GM20000 (cell line): ENCODE measurements around the gene PDZRN4.

ENCODE experiments used
- DNase-seq: peaks from one replicate; pipeline ENCODE4 v3.0.0; 2012; ENCODE audit warnings: low spot score
- TF ChIP-seq, protein P1 (sequence below): IDR thresholded peaks from 2 replicates; pipeline ENCODE4 v1.5.1; 2012; ENCODE audit warnings: mild to moderate bottlenecking, control low read depth; ENCODE audit errors: extremely low read depth, missing control alignments

PDZRN4 gene

DNA sequence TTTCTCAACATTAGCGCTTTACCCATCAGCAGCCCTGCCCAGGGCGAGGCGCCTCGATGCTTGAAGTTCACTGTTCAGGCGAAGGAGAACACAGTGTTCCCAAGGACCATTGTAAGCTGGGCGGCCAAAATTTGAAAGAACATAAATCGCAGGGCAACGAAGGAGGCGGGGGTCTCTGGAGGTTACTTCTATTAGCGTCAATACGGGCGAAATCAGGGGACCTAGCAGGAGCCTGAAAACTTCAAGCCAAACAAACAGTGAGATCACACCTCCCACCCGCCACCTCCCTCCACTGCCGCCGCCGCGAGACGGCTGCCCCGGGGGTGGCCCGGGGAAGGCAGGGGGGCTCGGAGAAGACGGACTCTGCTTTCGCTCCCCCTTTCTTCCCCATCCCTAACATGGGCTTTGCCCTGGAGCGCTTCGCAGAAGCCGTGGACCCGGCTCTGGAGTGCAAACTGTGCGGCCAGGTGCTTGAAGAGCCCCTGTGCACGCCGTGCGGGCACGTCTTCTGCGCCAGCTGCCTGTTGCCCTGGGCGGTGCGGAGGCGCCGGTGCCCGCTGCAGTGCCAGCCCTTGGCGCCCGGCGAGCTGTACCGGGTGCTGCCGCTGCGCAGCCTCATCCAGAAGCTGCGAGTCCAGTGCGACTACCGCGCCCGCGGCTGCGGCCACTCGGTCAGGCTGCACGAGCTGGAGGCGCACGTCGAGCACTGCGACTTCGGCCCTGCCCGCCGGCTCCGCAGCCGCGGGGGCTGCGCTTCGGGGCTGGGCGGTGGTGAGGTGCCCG lies at the start of gene PDZRN4:
PDZRN4 (plus strand) TSS at position 263 of the 783 bp plus-strand sequence.
- TF ChIP-seq, protein P1, sequence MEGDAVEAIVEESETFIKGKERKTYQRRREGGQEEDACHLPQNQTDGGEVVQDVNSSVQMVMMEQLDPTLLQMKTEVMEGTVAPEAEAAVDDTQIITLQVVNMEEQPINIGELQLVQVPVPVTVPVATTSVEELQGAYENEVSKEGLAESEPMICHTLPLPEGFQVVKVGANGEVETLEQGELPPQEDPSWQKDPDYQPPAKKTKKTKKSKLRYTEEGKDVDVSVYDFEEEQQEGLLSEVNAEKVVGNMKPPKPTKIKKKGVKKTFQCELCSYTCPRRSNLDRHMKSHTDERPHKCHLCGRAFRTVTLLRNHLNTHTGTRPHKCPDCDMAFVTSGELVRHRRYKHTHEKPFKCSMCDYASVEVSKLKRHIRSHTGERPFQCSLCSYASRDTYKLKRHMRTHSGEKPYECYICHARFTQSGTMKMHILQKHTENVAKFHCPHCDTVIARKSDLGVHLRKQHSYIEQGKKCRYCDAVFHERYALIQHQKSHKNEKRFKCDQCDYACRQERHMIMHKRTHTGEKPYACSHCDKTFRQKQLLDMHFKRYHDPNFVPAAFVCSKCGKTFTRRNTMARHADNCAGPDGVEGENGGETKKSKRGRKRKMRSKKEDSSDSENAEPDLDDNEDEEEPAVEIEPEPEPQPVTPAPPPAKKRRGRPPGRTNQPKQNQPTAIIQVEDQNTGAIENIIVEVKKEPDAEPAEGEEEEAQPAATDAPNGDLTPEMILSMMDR = no peak
- DNase-seq = peak; percentile 16

DNA sequence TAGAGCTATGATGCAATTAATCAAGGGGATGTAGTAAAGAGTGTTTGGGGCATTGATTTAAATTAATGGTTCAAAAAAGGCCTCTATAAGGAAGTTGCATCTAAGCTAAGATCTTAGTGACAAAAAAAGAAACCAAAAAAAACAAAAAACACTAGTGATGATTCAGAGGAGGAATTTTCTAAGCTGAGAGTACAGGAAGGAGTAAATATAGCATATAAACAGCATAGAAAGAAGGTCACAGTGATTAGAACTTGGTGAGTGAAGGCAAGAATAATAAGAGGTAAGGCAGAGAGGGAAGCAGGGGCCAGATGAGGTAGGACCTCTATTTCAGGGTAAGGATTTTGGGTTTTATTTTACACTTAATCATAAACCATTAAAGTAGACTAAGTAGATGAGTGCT lies 48.0 kb upstream of the PDZRN4 start:
- no peak for DNase-seq
- TF ChIP-seq, protein P1 = no peak

DNA sequence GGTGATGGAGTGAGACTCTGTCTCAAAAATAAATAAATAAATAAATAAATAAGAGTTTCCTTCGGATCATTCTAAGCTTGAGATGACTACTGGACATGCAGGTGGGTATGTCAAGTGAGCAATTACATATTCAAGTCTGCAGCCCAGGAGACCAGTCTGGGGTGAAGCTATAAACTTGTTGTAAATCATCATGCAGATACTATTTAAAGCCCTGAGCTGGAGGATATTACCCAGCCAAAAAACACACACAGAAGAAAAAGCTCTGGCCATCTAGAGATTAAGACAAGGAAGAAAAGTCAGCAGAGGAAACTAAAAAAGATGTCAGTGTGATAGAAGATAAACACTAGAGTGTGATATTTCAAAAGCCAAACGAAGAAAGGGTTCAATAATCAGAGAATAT lies 47.0 kb upstream of the PDZRN4 start:
- TF ChIP-seq, protein P1 = no peak
- DNase-seq = no peak

DNA sequence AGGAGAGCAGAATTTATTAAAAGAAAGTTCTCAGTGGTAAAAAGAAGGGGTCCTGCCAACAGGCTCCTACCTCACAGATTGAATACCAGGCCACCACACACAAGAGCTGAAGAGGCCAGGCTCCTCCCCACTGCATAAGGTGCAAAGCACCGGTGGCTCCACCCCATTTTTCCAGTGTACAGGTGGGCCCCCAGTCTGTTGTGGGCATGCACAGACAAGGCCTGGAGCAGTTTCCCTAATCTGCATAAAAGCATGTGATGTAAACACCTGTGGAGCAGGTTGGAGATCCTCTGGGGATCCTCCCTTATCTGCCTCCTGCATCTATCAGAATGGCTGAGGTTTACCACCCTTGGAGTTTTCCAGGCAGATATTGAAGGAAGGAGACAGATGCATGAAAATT lies 45.7 kb upstream of the PDZRN4 start:
- TF ChIP-seq, protein P1 = no peak
- DNase-seq = no peak

DNA sequence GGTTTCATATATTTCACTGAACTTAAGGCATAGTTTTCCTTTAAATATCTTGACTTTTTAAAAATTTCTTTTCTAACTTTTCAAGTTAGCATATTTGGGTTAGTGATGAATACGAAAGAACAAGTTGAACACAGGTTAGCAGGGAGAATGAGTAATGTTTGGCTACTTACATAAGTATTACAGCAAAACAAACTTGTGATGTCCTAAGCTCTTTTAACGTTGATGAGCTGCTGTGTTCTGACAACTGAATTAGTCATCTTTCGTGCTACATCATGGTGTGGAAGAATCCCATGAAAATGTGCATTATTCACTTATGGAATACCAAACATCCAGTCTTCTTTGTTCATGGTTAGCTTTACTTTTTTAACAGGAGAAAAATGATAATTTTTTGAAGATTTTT lies 36.3 kb upstream of the PDZRN4 start:
- TF ChIP-seq, protein P1 = no peak

DNA sequence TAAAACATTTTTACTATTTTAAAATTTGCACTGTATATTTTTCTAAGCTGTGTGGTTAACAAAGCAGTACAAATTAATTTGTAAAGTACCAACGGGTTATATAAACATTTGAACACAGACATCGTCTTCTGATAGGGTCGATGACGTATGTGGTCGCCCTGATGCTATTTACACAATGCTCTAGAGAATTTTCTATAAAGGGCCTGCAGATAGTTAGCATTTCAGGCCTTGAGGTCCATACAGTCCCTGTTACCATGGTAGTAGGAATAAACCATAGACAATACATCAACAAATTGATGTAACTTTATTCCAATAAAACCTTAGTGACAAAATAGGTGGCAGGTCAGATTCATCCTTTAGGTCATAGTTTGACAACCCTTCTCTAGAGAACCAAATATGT lies 25.7 kb upstream of the PDZRN4 start:
- TF ChIP-seq, protein P1 = no peak
- DNase-seq = no peak

More for the DNA sequence above, 36.3 kb upstream of the PDZRN4 start:
- no peak for DNase-seq

DNA sequence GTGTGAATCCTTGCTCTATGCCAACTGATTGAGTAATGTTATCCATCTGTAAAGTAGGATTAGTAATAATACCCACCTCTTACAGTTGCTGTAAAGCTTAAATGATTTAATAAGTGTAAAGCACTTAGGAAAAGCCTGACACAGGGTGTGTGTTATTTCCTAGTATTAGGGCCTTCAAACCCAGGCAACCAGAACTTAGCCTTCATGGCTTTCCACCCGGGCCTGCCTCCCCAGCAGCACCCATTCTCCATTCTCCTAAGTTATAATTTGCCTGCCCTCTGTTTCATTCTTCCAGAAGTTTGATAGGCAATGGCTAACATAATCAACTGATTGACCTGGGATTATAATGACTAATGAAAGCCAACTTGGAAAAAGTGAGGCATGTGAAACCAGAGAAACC lies 20.4 kb upstream of the PDZRN4 start:
- no peak for DNase-seq
- TF ChIP-seq, protein P1 = no peak
